HL-60/S4 treated with phorbol 12-myristate 13-acetate at 8.2 ng/mL for 4 days and 3 days (cell line): ENCODE data around the gene AKAP5.

ENCODE experiments used
- in situ Hi-C: fragments of 300-500 bp; cut with MboI; formaldehyde crosslinking; loops from 2 replicates; pipeline ENCODE4 v1.15.0; 2022; ENCODE audit warnings: low sequenced_read_pairs

AKAP5 gene

DNA sequence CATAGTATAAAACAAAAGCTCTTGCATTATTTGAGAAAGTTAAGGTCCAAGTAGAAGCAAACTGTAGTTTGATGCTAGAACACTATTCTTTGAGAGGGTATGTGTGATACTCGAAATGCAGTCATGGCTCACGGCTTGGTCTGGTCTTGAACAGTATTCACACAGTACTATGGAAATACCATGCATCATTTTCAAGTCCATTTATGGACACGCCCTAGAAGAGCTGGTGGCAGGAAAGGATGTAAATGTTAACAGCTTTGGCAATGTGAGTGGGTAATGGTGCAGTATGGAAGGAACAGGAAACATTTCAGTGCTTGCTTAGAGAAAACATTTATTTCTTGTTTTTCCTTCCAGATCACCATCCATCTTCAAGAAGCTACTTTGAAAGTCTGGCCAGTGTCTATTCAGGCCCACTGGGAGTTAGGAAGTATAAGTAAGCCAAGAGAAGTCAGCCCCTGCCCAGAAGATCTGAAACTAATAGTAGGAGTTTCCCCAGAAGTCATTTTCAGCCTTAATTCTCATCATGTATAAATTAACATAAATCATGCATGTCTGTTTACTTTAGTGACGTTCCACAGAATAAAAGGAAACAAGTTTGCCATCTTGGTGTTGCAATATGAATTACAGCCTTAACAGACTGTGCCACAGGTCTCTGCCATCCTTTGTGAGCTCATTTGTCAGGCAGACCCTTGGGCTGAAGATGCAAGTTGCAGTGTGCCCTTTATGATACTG, 5.7 kb upstream of the AKAP5 start:
- in situ Hi-C loops: no loop called here

DNA sequence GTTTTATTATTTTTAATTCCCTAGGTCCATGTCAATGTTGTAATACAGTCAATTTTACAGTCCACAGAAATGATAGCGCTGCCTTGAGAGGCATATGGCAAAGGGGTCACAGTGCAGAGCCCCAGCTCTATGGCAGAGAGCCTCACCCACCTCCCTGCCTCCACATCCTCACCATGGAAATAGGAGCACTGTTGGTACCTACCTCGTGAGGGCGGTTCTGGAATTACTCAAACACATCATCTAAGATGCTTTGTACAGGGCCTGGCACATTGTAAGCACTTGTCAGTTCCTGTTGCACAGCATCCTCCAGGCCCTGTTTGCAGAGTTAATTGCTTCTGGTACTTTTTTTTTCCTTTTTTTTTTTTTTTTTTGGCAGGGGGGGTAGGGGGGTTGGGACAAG, 4.1 kb upstream of the AKAP5 start:
- in situ Hi-C loops: no loop called here

DNA sequence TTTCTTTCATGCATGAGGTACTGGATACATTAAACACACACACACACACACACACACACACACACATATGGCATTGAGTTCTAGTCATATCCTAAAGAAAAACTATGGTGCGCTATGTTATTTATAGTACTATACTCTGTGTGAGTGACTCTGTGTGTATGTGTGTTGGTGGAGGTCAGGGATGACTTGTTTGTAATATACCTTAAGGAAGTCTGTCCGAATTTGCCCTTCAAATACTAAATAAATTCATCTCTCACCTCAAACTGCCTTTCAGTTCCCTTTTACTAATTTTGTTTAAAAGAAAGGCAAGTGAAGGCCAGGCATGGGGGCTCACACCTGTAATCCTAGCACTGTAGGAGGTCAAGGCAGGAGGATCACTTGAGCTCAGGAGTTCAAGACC, 2.1 kb upstream of the AKAP5 start:
- in situ Hi-C loops: no loop called here

DNA sequence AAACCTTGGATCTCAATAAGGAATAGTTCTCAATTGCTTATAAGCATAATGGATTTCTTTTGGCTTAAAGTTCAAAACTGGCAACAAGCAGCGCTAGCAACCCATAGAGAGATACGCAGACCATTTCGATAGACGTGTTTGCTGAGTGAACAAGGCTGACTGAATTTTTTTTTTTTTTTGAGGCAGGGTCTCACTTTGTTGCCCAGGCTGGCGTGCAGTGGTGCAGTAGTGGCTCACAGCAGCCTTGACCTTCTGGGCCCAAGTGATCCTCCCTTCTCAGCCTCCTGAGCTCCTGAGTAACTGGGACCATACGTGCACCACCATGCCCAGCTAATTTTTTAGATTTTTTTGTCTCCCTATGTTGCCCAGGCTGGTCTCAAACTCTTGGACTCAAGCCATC, 1.4 kb upstream of the AKAP5 start:
- in situ Hi-C loops: no loop called here

DNA sequence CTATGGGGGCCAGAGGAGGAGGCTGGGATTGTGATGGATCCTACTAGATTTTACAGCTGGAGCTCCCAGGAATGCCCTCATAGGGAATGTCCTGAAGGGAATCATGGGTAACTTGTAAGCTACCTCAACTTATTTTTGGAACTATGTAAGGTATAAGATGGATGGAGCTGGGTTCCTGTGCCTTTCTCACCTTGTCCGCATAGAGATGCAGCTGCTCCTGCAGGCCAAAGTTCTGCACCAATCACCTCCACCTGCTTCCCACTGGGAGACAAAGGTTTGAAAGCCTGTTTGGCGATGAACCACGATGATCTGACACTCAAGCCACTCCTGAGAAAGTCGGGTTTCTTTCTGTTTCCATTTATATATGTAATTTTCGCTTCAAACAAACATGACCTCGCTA, 648 bp upstream of the AKAP5 start:
- in situ Hi-C loops: no loop called here

DNA sequence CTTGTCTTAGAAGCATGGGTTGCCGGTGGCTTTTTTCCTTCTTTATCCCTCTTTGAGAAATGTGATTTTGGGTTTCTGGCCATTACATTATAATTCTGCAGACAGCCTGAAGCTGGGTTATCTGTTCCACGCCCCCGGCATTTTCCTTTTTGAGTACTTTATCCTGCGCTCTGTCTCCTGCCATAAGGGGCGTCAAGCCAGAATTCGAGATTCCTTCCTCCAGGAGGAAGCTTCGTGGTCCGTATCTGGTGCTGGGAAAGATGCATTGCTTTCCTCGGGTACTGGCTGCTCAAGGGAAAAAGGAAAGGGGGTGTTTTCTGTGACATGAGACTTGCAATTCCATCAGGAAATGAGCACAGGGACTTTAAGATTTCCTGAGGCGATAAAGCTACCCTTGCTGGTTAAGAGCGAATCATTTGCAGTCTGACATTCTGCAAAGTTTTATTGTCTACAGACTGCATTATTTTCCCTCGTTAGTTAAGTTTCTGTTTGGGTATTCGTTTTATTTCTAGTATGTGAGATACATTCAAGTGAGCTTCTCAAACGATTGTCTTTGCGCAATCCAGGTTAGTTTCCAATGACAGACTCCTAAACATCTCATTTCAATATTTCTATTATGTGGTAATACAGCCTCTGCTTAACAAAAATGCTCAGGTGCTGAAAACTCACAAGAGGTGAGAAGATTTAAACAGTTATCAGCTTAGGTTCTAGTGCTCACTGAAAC, 694 bp downstream of the AKAP5 start:
- in situ Hi-C loops: no loop called here

DNA sequence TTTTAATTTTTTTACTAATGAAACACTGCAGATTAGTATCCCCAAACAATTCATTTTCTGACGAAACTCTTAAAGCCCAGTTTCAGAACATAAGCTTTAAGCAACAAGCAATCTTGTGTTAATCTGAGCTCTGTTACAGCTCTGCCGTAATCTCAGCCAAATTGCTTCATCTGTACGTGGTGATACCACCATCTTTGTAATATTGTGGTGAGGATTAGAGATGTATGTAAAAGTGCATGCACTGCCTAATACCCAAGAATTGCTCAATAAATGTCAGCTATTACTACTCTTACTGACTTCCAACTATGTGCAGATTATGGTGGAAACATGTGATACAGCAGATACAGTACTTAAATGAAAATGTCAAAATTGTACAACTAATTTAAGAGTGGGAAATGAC, 1.8 kb downstream of the AKAP5 start:
- in situ Hi-C loops: no loop called here

DNA sequence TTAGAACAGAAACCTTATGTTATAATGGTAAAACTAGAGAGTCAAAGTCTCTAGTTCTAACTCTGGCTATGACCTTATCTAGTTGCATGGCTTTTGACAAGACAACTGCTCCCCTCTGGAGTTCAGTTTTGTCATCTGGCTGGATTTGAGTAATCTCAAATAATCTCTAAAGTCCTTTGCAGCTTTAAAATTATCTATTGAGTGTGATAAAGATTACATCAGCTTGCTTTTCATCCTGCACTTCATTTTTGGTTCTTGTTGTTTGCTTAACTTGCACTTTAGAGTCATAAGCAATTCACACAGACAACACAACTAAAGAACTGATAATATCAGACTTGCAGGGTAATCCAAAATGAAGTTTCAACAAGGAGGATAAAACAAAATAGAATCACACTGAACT, 2.3 kb downstream of the AKAP5 start:
- in situ Hi-C loops: no loop called here

DNA sequence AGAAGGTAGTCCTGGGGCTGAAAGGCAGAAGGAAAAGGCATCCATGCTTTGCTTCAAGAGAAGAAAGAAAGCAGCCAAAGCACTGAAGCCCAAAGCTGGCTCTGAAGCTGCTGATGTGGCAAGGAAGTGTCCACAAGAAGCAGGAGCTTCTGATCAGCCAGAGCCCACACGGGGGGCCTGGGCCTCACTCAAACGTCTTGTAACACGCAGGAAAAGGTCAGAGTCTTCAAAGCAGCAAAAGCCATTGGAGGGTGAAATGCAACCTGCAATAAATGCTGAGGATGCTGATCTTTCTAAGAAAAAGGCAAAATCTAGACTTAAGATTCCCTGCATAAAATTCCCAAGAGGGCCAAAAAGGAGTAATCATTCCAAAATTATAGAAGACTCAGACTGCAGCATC, 3.2 kb downstream of the AKAP5 start:
- in situ Hi-C loops: no loop called here

DNA sequence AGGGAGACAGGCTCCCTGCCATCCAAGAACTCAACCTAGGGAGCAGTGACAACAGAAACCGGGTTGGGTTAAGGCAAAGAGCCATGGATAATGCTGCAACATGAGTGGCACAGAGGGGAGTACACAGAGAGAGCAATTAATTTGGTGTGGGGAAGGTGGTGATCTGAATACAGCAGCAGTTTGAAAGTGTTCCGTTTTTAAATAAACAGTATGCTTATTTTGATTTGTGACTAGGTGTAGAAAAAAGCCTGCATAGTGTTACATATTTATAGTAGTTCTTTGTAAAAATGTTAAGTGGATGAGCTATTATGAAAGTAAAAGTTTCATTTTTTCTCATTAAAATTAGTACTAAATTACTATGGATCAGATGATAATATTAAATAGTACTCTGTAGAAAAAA, 8.7 kb downstream of the AKAP5 start:
- in situ Hi-C loops: no loop called here

DNA sequence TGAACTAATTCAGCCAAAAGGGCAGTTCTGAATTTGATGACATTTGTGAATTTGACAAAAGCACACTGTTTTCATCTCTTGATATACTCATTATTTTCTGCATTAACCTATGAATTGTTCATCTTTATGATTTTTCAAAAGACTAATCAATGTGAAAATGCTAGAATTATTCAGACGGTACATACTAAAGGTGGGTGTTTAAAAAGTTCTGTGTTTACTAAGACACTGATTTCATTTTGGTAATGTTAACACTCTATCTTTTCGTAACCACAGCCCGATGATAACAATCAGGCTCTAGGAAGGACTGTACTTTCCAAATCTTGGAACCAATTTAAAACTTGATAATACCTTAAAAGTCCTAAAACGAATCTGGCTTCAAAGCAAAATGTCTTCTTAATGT, 9.4 kb downstream of the AKAP5 start:
- in situ Hi-C loops: no loop called here

DNA sequence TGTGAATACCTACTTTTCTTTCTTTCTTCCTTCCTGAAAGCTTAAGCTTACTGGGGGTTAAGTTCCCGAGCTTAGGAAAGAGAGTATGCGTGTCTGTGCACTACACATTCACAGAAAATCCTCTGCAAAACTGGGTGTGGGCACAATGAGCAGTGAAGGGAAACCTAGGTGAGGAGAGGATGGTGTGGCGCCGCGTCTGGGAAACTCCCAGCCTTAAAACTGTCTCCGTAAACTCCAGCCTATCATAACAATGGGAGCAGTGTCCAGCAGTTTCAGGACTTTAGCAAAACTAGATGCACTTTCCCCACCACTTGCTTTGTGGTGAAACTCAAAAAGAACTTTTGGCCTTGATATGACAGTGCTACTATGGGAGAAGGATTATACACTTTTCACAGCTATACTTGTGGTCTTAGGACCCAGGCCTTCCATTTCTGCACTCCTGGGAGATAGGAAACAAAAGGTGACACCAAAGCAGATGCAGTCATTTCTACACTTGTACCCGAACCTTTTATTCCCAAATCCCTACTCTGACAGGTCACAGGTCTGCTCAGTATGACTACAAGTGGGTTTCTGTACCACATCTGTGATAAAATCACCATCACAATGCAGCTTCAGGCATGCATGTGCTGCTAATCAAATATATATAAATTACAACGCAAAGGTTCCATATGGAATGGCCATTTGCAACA, 10.4 kb downstream of the AKAP5 start:
- in situ Hi-C loops: no loop called here

DNA sequence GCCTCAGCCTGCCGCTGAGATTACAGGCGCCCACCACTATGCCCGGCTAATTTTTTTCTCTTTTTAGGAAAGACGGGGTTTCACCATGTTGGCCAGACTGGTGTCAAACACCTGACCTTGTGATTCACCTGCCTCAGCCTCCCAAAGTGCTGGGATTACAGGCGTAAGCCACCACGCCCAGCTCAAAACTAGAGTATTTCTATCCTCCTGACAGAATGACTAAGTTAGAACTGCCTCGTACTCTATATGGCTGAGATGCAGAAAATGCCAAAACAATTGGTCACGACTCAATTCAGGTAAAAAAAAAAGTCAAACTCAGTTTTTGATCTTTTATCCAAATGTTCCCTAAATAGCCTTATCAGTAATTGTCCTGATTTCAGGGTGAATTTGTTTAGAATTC, 11.1 kb downstream of the AKAP5 start:
- in situ Hi-C loops: no loop called here

DNA sequence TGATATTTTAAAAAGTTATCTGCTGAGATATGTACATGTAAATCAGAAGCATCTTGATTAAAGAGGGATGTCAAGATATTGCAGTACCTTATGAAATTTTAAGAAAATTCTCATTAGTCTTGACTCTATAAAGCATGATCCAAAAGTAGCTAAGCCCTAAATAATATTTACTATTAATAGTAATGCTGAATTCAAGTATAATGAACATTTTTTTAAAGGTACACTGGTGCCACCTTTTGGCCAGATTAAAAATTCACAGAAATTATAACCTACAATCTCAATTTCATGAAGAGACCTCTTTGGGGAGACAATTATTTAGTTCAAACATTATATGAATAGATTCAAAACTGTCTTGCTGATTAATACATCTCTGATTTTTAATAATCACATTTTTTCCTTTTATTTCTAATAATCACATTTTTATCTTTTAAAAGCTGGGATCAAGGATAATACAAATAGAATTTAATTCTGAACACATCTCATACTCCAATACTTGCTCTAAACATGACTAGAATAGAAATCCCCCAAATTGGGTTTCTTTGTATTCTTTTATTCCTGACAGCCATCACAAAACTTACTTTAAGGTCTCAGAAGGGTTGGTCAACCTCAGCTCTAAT, 13.4 kb downstream of the AKAP5 start:
- in situ Hi-C loops: no loop called here

DNA sequence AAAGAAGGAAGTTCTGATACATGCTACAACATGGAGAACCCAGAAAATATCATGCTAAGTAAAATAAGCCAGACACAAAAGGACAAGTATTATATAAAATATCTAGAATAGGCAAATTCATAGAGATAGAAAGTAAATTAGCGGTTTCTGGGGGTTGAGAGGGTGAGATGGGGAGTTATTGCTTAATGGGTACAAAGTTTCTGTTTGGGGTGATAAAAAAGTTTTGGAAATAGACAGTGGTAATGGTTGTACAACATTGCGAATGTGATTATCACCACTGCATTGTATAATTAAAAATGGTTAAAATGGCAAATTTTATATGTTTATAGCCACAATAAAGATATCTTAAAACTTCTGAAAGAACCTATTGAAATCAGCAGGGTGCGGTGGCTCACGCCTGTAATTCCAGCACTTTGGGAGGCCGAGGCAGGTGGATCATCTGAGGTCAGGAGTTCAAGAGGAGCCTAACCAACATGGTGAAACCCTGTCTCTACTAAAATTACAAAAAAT, 23.3 kb downstream of the AKAP5 start:
- in situ Hi-C loops: no loop called here

DNA sequence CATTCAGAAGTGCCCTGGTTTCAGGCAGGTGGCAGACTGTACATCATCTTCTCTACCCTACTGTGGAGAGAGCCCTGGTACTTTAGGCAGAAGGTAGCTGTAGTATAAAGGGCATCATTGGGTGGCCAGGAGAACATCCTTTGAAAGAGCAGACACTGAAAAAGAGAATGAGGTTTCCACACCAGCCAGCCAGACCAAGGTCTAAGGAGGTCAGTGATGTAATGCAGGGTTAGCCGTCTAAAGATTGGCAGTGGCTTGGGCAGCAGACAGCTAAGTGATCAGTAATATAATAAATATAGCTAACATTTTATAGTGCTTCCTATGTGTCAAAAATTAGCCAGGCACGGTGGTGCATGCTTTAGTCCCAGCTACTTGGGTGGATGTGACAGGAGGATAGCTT, 26.3 kb downstream of the AKAP5 start:
- in situ Hi-C loops: no loop called here

DNA sequence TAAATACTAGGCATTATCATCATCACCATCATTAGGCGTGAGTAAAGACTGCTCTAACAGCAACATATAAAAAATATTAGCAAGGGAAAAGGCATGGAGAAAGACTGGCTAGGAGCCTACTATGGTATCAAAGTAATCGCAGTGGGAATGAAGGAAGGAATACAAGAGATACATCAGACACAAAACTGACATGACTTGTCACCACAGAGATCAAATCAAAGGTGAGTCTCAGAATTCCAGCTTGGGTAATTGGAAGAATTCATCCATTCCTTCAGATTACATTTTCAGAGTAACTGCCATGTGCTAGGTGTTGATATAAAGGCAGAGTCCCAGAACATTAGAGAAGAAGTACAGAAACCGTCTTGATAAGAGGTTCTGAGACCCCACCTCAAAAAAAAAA, 28.2 kb downstream of the AKAP5 start:
- in situ Hi-C loops: no loop called here

DNA sequence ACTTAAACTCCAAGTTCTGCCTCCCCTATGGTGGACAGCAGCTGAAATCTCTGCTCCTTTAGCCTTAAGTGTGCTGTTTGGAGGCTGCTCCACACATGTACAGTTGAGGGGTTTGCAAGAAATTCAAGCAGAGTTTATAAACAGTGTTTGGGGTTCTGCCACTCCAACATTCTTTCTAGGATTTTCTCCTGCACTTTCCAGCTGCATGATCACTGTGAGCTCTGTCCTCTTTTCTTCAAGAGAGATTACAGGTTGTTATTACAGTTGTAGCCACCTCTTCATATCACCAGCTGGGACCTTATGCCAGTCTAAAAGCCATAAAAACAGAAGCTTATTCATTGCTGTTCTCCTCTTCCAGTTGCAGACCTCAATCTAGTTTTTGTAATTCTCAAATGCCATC, 30.0 kb downstream of the AKAP5 start:
- in situ Hi-C loops: no loop called here

DNA sequence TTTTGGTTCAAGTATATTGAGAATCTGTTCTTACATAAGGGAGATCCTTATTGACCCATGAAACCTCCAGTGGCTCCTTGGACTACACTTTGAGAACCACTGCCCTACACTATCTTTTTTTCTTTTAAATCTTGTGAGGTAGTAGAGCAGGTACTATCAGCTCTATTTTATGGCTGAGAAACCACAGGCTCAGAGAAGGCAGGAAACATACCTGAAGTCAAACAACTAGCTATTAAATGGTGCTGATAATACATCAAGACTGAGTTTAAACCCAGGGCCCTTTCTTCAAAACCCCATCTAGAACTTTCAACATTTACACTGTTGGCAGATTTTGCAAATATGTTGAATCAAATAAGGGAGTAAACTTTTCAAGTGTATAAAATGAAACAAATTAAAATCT, 31.5 kb downstream of the AKAP5 start:
- in situ Hi-C loops: no loop called here

DNA sequence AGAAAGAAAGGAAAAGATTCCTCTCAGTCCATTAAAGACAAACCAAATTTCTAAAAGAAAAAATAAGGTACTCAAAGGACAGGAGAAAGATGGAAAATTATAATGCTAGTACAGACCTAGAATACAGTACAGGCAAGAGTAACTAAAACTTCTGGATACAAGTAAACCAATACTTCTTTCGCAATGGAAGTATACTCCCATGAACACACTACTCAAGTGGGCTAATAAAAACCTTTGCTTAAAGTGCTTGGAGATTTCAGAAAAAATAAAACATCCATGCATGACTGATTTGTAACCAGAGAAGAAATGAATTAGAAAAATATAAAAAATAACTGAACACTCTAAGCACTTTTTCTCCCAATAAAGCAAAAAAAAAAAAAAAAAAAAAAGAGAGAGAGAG, 34.8 kb downstream of the AKAP5 start:
- in situ Hi-C loops: no loop called here

DNA sequence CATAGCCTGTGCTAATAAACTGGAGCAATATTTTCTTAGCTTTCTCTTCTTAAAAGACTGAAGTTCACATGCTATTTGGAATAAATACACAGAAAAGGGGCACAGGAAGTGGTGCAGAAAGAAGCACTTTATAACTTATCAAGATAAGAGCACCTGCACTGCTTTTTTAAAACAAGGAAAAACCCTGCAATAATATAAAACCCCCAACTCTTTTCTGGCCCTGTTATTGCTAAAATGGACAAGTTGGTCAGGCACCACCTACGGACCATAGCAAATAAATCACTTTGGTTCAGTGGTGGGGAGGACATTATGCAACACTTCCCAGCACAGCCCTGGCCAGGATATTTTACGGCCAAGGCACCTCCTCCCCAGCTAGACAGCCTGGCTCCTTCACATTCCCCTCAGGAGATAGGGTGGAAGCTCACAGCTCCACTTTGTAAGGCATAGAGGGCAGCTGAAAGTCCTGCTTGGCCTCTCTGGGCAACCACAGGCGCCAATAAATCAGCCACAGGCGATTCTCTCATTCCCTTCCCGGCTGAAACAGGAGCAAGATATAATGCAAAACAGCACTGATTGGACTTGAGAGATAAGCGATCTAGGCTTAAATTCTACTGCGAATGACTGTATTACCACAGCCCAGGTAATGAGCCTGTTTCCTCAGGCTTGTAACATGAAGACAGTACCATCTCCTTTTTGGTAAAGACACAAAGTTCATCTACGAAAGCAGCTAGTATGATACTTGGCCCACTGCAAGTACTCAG, 36.3 kb downstream of the AKAP5 start:
- in situ Hi-C loops: no loop called here
